GM21786 (cell line): ENCODE data around the gene TBCK.
"Not testable (repeated sequence)": the region's sequence is repeated elsewhere in the genome, so short reads cannot be mapped to it uniquely, and the experiment has no call there.

ENCODE experiments used
- ATAC-seq: cut with Tn5 transposase; IDR thresholded peaks from one replicate; pipeline ENCODE4 v1.9.1; 2021; ENCODE audit not compliant: unreplicated experiment

Gene TBCK

GRCh38 chr4:106238820-106239420, 77.1 kb downstream of the TBCK start:
- ATAC-seq, result peak; percentile 93

DNA sequence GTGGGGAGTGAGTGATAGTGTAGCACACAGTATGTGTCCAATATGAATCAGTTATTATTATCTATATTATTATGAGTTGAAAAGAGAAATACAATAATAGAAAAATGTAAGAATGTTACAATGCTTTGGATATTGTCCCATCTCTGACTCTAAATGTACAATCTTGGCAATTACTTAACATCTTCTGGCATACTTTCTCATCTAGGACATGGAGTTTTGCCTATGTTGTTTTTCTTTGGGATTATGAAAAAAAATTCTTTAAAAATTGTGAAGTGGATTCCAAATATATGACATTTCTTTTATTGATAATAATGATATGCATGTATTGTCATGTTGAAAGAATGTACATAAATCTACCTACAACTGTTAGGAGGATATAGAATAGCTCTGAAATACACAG, 84.1 kb downstream of the TBCK start:
- no peak for ATAC-seq

- ATAC-seq, result no peak
These were observed 93.5 kb downstream of the TBCK start for GRCh38 chr4:106222548-106222947.

DNA sequence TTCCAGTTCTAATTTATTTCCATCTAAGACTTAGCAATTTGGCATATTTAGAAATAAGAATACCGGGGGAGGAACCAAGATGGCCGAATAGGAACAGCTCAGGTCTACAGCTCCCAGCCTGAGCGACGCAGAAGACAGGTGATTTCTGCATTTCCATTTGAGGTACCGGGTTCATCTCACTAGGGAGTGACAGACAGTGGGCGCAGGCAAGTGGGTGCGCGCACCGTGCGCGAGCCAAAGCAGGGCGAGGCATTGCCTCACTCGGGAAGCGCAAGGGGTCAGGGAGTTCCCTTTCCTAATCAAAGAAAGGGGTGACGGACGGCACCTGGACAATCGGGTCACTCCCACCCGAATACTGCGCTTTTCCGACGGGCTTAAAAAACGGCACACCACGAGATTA, 102.7 kb downstream of the TBCK start:
- not testable (repeated sequence) for ATAC-seq

DNA sequence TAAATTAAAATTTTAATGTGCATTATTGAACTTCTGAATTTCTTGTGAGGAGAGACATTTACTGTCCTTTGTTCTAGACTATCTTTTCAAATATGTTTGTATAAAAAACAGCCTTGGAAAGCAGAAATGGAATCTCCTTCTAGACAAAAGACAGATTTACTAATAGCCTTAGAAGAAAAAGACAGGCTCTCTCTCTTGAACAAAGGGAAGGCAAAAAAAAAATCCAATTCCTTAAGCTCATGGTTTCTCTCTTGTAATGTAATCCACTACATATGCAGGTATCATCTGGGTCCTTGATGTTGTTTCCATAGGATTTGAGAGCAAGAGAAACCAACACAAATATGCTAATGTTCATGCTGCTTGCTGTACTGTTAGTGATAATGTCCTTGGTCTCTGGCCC, 106.0 kb downstream of the TBCK start:
- no peak for ATAC-seq

DNA sequence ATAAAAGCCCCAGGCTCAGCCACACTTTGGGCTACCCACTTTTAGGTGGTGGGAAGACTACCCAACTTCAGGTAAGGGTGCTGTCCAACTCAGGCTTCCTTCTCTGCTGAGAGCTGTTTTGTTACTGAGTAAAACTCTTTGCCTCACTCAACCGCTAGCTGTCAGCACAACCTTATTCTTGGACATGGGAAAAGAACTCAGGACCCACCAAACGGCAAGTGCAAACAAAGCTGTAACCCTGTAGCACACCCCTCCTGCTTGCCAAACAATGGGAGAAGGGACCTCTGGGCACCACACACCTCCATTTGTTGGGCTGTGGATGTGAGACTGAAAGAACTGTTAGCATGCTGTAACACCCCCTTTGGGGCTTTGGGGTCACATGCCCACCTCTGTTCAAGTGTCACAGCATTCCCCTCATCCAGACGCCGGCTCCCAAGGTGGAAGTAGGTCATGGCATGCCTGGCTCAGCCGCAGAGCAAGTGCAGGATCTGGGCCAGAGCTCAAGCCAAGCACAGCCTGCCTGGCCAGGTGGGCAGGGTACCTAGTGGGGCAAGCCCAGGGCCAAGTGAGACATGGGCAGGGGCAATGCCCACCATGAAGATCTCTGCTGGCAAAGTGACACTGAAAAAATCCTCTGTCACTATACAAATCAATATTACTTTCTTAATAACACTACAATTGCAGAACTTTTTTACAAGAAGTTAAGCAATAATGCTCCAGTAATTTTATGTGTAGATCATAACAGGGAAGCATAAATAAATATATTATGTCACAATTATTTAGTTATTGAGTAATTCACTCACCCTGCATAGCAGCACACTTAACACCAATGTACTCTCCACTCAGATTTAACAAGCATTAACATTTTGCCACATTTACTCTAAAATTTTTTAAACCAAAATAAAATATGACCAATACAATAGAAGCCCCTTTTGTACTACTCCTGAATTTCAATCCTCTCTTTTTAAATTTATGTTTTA, 107.2 kb downstream of the TBCK start:
- no peak for ATAC-seq

GRCh38 chr4:106201373-106201772, 114.6 kb downstream of the TBCK start:
- ATAC-seq, result no peak

DNA sequence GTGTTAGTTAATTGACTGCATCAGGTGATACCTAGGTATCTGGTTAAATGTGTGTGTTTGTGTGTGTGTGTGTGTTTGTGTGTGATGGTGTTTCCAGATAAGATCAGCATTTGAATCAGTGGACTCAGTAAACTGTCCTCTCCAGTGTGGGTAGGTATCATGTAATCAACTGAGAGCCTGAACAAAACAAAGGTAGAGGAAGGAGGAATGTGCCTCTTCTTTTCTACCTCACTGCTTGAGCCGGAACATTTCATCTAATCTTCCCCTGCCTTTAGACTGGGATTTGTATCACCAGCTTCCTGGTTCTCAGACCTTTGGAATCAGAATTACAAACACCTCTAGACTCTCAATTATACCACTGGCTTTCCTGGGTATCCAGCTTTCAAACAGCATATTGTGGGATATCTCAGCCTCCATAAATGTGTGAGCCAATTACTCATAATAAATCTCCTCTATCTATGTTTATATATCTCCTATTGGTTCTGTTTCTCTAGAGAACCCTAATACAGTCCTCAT, 120.5 kb downstream of the TBCK start:
- ATAC-seq, result no peak

DNA sequence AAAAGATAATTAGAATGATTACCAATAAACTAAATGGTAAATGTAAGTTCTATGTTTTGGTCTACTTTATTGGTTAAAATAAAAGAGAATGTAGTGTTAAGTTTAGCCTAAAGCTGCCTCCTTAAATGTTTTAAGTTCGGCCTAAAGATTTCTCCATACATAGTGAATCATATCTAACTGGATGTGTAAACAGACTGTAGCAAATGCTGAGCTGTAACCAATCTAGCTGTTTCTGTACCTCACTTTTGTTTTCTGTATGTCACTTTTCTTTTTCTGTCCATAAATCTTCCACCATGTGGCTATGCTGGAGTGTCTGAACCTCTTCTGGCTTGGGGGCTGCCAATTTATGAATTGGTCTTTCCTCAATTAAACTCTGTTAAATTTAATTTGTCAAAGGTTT, 121.2 kb downstream of the TBCK start:
- ATAC-seq, result no peak

DNA sequence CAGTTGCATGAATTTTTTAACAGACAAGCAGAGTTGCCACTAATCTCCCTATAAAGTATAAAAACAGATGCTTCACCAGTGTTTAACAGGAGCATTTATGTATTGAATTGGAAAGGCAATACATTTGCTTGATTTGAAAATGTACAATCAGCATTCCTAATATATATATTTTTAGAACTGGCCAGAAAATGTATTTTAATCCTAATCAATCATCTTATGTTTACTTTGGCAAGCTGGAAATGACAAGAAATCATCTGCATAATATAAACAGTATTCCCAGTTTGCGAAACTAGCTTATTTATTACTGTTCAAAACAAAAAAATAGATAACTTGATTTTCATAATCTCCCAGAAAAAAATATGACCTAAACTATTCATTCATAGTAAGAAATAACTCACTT, 123.9 kb downstream of the TBCK start:
- no peak for ATAC-seq

- no peak for ATAC-seq
These were observed 129.8 kb downstream of the TBCK start for GRCh38 chr4:106186201-106186600.

DNA sequence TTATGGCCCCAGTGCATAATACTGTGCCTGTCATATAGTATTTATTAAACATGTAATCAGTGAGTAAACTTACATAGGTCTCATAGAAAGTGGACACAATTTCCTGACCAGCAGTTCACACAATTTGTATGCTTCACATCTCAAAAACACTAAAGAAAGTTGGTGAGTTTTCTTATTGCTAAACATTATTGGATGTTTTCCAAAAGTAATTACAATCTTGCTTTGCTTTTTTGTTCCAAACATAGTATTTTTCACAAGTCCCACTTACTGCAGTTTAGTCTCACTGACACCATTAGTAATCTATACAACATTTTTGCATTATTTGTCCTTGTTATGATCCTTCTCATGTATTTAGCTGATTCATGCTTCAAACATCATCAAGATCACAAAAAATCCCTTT, 132.5 kb downstream of the TBCK start:
- no peak for ATAC-seq

DNA sequence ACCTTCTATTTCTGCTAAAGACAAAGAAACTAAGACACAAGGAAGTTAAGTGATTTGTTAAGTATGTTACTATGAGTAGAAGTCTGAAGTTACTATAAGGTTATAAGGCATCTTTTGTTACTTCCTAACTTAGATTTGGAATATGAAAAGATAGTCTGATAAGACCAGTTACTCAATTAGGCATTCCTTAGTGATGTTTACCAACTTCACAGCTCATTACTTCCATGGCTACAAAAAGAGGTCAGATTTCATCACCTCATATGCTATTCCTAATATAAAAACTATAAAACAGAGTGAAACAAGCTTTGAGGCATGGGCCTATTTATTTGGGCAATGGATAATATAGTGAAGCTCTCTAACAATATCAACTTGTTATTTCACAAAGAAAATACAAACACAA, 143.1 kb downstream of the TBCK start:
- ATAC-seq, result no peak

GRCh38 chr4:106165351-106166010, 150.5 kb downstream of the TBCK start:
- no peak for ATAC-seq

DNA sequence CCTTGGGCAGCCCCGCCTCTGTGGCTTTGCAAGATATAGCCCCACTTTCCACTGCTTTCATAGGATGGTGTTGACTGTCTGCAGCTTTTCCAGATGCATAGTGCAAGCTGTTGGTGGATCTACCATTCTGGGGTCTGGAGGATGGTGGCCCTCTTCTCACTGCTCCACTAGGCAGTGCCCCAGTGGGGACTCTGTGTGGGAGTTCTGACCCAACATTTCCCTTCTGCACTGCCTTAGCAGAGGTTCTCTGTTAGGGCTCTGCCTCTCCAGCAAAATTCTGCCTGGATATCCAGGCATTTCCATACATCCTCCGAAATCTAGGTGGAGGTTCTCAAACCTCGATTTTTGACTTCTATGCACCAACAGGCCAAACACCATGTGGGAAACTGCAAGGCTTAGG, 153.7 kb downstream of the TBCK start:
- ATAC-seq, result no peak

GRCh38 chr4:106160560-106160959, 155.4 kb downstream of the TBCK start:
- no peak for ATAC-seq

- ATAC-seq, result no peak
These were observed 166.1 kb downstream of the TBCK start for GRCh38 chr4:106149911-106150310.

- no peak for ATAC-seq
These were observed 167.0 kb downstream of the TBCK start for GRCh38 chr4:106149026-106149425.

DNA sequence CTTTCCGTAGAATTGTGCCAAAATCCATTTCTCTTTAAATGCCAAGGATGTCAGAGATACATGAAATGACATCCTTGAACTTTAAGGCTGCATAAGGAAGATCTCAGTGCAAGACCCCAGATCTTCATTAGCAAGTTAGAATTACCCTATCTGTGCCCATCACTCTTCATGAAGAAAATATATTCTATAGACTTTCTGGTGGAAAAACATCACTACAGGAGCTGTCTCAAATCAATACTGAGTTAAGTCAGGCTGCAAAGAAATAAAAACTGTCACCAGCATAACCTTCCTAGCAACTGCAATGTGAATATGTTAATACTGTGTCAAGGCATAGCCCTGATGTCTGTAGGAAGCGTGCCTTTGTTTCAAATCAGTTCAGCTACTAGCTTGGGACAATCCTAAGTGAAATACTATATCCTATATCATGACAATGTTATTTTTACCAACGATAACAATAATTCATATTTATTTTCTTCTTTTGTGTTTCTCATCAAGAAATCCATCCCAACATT, 173.3 kb downstream of the TBCK start:
- ATAC-seq, result no peak

- no peak for ATAC-seq
These were observed 175.4 kb downstream of the TBCK start for GRCh38 chr4:106140601-106141000.

DNA sequence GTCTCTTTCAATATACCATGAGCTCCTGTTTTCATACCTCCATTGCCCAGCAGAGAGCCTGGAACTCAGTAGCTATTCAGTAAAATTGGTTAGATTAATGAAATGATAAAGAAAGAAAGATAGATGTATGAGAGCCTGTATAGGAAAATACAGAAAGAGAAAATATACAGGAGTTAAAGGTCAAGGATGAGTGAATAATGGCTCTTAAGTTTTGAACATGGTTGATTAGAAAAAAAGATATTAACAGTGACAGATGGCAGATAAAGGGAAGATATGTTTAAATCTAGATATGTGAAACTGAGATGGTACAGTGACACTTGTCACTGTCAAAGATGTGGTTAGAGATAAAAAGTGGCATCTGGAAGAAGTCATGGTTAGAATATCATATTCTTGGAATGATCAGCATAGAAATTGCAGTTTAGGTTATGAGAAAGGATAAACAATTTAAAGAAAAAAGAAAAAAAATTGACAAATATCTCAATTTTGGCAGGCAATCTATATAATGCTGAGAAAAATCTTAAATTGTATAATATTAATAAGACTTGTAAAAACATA, 179.2 kb downstream of the TBCK start:
- ATAC-seq, result no peak
